Stimulated activated CD8-positive, alpha-beta memory T cell treated with anti-CD3 and anti-CD28 coated beads, Interleukin-2, amount 100 ng/mL, for 48 hours (primary cell): ENCODE results near the gene RAB3C.
"Not testable (repeated sequence)": the region's sequence is repeated elsewhere in the genome, so short reads cannot be mapped to it uniquely, and the experiment has no call there.

Experiments used
- DNase-seq, 2 donors: peaks; one replicate each; pipeline ENCODE4 v3.0.0-alpha.2; 2020; ENCODE audit warnings: low read depth in 2 of 2

Gene RAB3C

DNA sequence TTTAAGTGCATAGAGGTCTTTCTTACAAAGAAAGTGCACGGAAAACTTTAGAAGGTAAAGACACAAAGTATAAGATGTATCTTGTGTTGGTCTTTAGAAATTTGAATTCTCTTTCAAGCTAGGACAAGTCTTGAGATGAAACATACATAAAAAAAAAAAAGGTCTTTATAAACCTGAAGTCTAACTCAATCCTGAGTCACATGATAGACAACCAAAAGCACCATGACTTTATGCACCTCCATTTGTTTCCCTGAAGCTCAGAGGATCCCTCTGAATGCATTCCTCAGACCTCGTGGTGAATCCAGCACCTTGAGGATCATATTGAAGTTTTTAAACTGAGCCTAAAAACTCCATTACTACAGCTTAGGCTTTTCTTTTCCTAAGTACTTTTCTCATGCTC, 91.8 kb downstream of the RAB3C start:
- no peak for DNase-seq

DNA sequence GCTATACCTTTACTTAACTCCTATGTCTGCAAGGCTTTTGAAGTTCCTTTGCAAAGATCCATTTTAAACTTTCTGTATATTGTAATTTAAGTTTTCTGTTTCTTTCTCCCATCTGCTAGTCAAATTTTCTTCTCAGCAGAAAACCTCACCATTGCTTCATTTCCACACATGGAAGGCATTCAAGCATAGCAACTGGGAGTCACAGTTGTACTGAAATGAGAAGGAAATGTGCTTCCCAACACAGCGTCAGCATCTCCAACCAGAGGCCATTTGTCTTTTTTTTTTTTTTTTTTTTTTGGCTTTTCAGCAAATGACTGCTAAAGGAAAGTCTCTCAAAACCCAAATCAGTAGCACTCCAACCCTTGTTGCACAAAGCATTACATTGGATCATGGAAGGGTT, 92.5 kb downstream of the RAB3C start:
- DNase-seq, result no peak

DNA sequence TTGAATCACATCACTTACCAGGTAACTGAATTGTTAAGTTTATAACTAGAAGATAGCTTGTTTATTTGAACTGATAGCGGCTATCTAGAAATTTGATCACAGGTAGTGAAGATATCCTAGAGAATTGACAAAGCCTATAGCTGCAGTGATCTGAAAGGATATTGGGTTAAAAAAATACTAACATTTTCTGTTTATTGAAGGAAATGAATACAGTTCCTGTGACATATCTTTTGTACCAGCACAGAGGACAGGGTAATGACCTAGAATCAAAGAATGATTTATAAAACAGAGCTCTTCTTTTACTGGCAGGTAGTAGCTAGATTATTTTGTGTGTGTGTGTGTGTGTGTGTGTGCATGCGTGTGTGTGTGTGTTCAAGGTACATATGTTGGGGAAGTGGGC, 94.8 kb downstream of the RAB3C start:
- no peak for DNase-seq

DNA sequence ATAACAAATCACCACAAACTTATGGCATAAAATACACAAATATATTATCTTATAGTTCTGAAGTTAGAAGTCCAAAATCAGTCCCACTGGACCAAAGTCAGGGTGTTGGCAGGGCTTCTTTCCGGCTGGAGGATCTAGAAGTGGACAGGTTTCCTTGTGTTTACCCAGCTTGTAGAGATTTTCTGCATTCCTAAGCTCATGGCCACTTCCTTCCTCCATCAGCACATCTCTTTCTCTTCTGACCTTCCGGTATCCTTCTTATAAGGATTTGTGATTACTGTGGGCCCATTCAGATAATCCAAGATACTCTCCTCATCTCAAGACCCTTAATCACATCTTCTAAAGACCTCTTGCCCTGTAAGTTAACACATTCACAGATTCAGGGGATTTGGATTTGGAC, 97.6 kb downstream of the RAB3C start:
- DNase-seq, result no peak

DNA sequence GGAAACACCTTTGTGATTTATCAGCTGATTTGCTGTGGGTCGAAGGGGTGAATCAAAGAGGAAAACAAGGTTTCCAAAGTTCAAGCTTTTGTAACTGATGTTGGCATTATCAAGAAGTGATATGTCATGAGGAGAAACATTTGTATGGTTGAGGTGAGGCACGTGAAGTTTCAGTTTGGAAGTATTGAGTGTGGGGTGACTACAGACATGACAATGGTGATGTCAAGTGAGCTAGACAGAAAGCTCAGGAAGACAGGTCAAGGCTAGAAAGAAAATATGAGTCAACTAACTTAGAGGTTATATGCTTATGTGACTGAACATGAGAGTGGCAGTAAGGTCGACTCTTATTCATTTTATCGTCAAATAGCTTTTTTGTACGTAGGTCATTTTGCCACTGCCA, 99.1 kb downstream of the RAB3C start:
- no peak for DNase-seq

DNA sequence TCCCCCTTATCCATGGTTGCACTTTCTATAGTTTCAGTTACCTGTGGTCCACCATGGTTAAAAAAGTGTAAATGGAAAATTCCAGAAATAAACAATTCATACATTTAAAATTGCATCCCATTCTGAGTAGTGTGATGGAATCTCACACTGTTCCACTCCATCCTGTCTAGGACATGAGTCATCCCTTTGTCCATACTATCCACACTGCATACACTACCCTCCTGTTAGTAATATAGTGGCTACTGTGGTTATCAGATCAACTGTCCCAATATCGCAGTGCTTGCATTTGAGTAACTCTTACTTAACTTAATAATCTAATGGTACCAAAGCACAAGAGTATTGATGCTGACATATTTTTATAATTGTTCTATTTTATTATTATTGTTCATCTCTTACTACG, 100.7 kb downstream of the RAB3C start:
- DNase-seq, result no peak

DNA sequence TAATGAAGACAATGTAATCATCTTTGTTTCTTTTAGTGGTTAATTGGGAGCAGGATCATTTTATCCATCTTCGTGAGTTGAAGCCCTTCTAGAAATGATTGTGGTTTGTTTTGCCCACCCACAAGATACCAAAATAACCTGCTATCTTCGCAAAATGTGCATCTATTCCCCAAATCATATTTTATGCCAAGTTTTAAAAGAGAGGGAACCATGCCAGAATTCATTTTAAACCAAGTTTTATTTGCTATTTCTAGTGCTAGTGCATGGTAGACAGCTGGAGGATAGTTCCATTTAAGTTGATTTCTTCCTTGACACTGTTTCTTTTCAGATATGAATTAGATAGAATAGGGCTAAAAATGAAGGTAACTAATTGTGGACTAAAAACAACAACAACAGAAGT, 104.2 kb downstream of the RAB3C start:
- DNase-seq, result no peak

DNA sequence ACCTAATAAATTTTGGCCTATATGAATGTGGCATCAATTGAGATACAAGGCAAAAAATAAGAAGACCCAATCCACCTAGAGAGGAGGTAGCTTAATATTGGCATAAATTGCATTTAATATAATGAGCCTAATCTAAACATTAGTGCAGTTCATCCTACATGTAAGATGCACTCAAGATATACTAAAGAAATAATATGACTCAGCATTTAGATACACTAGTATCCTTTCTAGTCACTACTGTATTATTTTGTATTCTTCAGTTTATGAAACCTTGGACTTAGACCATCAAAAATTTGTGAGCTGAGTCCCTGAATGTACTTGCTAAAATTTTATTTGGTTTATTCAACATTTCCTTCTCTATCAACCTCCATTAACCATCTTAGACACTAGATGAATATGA, 104.7 kb downstream of the RAB3C start:
- DNase-seq, result no peak

DNA sequence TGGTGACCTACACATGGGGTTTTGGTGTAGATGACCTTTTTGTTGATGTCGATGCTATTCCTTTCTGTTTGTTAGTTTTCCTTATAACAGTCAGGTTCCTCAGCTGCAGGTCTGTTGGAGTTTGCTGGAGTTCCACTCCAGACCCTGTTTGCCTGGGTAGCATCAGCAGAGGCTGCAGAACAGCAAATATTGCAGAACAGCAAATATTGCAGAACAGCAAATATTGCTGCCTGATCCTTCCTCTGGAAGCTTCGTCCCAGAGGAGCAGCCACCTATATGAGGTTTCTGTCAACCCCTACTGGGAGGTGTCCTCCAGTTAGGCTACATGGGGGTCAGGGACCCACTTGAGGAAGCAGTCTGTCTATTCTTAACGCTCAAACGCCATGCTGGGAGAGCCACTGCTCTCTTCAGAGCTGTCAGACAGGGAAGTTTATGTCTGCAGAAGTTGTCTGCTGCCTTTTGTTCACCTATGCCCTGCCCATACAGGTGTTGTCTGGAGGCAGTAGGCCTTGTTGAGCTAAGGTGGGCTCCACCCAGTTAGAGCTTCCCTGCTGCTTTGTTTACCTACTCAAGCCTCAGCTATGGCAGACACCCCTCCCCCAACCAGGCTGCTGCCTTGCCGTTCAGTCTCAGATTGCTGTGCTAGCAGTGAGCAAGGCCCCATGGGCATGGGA, 116.3 kb downstream of the RAB3C start:
- not testable (repeated sequence) for DNase-seq

DNA sequence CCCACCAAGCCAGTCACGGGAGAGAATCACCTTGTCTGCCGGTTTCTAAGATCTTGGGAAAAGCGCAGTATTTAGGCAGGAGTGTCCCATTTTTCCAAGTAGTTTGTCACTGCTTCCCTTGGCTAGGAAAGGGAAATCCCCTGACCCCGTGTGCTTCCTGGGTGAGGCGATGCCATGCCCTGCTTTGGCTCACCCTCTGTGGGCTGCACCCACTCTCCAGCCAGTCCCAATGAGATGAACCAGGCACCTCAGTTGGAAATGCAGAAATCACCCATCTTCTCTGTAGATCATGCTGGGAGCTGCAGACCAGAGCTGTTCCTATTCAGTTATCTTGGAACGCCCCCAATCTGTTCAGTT, 116.9 kb downstream of the RAB3C start:
- DNase-seq, result no peak

DNA sequence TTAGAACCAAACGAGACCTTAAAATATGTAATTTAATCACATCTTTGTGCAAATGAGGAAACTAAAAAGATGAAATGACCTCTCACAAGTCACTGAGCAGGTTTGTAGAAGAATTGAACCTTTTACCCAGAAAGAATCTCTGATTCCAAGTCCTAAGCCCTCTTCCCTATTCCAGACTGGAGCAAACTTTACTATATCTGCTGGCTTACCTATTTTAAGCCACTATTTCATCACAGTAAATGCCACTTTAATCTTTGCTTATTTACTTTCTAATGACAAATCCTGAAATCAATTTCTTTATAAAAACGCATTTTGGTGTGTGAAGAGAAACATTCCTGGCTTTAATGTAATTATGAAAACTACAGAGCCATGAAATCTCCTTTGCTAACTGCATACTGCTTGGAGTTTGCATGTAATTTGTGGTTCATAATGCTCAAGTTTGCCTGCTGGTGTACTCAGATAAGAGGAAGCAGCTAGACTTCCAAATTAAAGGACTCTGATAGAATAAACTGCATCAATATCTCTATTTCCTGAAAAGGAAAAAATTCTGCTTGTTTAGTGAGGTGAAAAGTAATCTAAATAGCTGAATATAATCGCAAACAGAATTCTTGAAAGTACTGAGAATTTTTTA, 121.2 kb downstream of the RAB3C start:
- DNase-seq, result no peak

DNA sequence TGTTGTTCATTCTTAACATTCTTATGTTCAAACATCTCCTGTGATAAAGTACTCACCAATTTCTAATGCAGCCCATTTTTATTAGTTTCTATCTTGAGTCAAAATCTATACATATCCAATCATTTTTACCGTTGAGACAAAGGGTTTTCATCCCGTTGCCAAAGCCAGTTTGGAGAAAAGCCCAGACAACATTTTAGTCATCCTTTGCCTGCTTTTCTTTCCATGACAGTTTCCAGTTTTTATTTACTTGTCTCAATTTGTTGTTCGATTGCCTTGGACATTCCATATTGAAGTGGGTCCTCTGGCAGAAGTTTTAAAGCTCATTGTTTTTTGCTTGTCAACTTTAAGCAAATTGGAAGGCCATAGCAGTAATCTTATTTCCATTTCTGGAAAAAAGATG, 123.9 kb downstream of the RAB3C start:
- no peak for DNase-seq

DNA sequence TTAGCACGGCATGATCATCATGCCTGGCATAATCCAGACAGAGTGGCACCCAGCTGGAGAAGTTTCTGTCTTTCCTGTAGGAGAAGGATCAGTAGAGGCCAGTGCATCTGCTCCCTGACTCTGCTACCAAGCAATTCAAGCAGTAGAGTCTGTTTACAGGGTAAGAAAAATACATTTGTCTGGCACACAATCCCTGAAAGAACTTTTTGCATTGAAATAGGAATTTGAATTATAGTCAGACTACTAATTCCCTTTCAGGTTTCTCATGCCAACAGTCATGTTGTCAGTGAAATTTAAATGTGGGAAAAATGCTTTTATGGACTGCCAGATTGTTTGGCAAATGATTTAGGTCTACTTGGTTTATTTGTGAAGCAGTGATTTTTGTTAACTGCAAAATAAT, 125.6 kb downstream of the RAB3C start:
- no peak for DNase-seq

DNA sequence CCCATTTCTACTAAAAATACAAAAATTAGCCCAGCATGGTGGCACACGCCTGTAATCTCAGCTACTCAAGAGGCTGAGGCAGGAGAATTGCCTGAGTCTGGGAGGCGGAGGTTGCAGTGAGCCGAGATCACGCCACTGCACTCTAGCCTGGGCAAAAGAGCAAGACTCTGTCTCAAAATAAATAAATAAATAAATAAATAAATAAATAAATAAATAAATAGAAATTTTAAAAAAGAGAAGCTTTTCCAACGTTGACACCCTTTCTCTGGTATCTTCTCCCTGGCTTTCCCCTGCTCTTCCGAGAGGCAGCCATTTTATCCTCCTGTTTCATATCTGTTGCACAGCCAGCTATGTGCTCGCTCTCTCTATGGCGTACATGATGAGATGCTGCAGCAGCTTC, 127.5 kb downstream of the RAB3C start:
- DNase-seq, result not testable (repeated sequence)

DNA sequence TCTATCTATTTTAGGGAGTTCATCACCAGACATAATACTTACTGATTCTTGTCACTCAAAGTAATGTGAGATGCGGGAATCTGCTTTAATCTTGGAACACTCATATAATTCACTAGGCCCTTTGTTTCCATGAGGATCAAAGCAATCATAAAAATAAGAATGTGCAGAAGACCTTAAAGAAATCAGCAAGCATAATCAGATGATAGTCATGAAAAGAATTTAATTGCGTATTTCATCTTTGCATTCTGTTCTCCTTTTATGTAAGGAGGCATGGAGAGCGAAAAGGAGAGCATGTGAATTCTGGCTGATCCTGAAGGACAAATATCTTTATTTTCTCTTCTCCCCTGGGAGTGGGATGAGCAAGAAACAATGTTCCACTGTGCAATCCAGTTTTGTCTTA, 128.0 kb downstream of the RAB3C start:
- no peak for DNase-seq

DNA sequence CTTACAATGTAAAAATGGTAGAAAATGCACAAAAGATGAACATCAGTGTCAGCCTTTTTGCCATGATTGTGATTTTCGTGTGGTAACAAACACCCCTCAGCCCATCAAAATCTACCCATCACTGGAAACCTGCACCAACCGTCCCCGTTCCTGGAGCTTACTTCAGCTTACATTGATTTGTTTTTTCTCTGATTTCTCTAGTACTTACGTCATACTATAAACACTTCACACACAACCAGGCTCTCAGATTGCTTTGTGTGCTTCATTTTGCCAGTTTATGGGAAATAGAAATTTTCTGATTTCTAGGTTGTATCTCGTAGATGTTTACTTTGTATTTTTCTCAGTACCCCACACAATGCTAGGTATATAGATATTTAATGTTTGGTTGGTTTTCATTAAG, 129.1 kb downstream of the RAB3C start:
- DNase-seq, result no peak

DNA sequence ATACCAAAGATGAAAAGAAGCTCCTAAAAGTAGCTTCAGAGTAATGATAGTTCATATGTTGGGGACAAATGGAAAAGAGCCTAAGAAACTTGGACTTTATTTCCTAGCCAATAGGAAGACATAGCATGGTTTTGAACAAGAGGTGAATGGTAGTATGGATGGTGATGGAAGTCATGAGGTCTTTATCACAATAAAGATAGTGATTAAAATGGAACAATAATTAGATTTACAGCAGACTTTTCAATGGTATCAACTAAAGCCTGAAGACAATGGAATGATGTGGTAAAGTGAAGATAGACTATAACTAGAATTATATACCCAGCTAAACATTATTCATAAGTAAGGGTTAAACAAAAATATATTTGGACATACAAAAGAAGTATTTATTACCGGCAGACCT, 131.2 kb downstream of the RAB3C start:
- no peak for DNase-seq

DNA sequence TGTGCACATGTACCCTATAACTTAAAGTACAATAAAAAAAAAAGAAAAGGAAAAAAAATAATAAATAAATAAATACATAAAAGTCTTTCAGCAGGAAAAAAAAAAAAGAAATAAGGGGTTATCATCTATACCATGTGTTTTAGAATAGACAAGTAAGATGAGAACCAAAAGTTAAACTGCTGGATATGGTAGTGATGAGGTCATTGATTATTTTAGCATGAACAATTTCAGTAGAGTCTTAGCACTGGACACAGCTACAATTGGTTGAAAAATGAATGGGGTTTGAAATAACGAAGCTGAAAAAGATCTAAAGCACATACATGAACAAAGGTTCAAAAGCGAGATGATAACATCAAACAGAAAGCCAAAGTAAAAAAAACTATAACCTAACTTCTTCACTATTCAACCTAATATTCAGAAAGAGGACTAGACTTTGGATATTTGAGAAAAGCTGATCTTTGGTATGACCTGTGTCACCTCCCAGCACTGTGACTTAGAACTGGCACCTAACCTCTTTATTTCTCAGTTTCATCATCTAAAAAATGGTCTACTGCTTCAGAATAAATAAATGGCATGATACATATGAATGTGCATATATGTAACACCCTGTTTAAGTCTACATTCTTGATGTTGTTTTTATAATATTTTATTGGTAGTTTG, 133.3 kb downstream of the RAB3C start:
- DNase-seq, result no peak

DNA sequence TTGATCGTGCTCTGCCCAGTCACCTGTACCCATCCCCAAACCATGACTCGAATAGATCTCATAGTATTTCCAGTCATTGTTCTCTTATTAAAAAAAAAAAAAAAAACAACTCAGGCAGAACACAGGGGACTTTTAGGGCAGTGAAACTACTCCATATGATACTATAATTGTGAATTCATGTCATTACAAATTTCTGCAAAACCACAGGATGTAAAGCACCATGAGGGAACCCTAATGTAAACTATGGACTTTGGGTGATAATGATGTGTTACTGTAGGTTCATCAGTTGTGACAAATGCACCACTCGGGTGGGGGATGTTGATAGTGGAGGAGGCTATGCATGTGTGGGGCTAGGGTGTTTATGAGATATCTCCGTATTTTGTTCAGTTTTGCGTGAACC, 133.8 kb downstream of the RAB3C start:
- no peak for DNase-seq

DNA sequence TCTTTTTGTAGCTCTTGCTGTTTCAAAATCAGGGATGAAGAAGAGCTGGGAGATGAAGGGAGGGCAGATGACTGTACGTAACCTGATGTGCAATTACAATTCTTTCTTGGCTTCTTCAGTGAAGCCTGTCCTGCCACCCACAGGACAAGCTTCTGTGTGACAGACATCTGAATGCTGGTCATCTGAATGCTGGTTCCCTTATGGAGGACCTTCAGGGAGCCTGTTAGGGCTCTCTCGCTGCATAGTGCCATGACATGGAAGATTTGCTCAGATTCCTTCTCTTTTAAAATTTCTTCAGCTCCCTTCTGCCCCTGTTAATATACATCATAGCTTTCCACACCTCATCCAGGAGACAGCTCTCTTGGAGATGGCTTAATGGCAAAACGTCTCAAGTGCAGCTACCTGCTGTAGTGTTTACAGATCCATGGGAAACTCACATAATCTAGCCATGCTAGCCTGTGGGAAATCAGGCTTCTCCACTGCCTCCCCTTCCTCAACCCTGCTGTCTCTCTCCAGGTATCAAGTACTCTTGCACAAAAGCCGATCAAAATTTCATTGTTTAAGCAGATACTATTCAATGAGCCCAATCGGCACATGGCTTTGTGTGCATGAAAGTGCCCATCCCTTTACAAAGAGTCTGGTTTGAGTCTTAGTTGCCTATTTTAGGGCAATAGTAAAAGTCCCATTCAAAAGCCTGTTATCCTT, 134.6 kb downstream of the RAB3C start:
- DNase-seq, result no peak

DNA sequence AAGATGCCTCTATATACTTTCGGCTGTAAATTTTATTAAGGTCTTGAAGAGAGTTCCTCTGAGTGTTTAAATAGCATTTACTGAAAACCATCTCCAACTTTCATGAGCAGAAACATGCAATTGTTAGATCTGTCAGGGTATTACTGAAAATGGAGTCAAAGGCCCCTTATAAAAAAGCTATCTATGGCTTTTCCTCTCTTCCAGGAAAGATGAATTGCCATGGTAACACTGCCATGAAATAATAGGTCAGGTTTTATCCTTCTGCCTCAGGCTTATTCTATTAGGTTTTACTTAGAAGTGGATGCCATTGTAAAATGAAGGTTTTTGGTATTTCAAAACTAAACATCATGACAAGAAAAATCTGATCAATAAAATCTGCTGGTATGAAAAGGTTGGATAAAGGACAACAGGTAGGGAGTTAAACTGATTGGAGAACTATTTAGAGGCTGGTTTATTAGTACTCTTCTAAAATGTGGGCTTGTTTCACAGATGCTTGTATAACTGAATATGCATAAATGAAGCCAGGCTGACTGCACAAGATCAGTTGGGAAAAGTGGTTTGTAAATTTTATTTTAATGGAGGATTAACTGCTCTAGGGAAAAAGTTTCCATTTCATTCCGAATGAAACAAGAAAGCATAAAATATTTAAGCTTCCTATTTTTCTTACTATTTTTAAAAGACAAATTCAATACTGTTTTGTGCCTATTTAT, 135.5 kb downstream of the RAB3C start:
- DNase-seq, result no peak

DNA sequence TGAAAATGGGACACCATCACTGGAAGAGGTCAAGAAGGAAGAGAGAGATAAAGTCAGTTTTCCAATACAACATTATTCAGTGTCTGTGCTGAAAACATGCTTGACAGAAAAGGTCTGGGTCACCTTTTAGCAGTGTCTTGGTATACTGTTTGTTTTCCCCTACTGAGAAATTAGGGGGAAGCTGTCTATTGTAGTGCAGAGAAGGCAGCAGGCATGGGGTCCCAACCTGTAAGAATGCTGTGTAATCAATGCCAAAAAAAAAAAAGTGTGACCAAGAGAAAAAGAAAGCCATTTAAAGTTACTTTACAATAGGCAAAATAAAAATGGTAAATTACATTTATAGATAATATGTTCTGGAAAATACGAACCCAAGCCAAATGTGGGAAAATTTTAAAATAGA, 139.3 kb downstream of the RAB3C start:
- DNase-seq, result no peak
